Measurements from ENCODE around the gene BCL2L1. TPM values are rescaled to one million over a fixed set of nuclear protein-coding genes. Genes with fewer than 3 reads are reported as not detected.
"Not testable (repeated sequence)": the region's sequence is repeated elsewhere in the genome, so short reads cannot be mapped to it uniquely, and the experiment has no call there.

Gene BCL2L1
- total RNA-seq, 1 donor from 2014 or later, result 42.5 TPM

GRCh38 chr20:31666258-31667042 is 56.2 kb downstream of the BCL2L1 start:
- intact Hi-C loops (cut with DNase I), result loop anchor here (10.0 kb wide), 1 partner anchor 168 kb away; no protein-coding TSS in a partner anchor

GRCh38 chr20:31665753-31666152 is 56.9 kb downstream of the BCL2L1 start:
- no peak for DNase-seq (ENCODE audit: low spot score)
- intact Hi-C loops (cut with DNase I), result loop anchor here (10.0 kb wide), 1 partner anchor 169 kb away; no protein-coding TSS in a partner anchor

More at GRCh38 chr20:31666258-31667042, 56.2 kb downstream of the BCL2L1 start:
- no peak for DNase-seq (ENCODE audit: low spot score)

GRCh38 chr20:31664696-31665354 is 57.8 kb downstream of the BCL2L1 start:
- intact Hi-C loops (cut with DNase I), result loop anchor here (10.0 kb wide), 1 partner anchor 170 kb away; no protein-coding TSS in a partner anchor
- no peak for DNase-seq (ENCODE audit: low spot score)

DNA sequence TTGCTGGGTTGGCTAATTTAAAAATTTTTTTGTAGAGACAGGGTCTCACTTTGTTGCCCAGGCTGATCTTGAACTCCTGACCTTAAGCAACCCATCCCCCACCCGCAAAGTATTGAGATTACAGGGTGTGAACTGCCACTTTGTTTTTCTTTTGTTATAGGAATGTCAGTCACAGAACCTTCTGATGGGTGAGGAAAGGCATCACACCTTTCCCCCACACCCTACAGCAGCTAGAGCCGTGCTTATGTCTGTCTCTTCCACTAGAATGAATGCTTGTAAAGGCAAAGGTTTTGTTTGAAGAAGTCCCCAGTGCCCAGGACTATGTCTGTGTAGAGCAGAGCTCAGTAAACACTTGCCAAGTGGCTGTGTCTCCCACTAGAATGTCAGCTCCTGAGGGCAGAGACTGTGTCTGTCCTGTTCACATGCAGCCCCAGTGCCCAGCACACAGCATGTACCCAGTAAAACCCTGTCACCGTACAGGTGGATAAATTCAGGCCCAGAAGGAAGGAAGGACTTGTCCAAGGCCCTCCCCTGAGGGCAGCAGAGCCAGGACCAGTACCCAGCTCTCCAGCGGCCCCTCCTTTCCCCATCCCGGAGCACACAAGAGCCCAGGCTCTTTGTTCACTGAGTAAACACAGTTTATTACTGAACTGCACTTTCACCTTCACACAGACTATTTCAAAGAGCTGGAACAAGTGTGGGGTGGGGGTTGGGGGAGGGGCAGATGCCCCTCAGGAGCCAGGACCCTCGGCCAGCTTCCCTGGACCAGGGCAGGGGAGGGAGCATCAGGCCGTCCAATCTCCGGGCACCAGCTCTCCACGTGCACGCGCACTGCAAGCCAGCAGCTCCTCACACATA is 58.6 kb downstream of the BCL2L1 start:
- intact Hi-C loops (cut with DNase I), result loop anchor here (10.0 kb wide), 1 partner anchor 171 kb away; no protein-coding TSS in a partner anchor
- DNase-seq (ENCODE audit: low spot score), result no peak

GRCh38 chr20:31663524-31663837 is 59.2 kb downstream of the BCL2L1 start:
- intact Hi-C loops (cut with DNase I), result loop anchor here (10.0 kb wide), 1 partner anchor 171 kb away; no protein-coding TSS in a partner anchor
- no peak for DNase-seq (ENCODE audit: low spot score)

- intact Hi-C loops (cut with DNase I), result loop anchor here (10.0 kb wide), 1 partner anchor 172 kb away; no protein-coding TSS in a partner anchor
- DNase-seq (ENCODE audit: low spot score), result no peak
Observed at GRCh38 chr20:31662372-31662854, 60.3 kb downstream of the BCL2L1 start.

DNA sequence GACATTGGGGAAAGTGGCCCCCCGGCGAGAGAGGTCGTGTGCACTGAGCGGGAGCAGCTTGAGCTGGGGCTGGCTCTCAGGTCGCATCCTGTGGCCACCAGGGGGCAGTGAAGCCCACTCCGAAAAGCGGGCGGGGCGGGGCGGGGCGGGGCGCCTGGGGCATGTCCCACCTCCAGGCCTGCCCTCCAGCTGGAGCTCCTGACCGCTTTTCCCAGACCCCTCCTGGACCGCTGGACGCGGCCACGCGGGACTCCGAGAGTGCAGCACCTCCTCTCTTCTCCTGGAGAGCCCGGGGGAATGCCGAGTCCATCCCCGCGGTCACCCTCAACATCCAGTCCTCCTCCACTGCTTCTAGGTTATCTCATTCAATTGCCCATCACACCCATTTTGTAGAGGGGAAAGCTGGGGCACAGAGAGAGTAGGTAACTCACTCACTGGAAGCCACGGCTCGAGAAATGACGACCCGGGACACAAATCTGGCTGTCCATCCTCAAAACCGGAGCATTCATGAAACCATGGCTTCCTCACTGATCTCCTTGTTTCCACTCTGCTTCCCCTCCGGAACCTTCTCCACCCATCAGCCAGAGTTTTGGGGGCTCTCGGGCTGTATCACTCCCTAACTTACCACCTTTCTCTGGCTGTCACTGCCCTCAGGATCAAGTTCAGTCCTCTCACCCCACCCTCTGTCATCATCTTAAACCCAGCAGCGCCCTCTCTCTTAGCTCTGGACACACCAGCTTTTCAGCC is 60.9 kb downstream of the BCL2L1 start:
- intact Hi-C loops (cut with DNase I), result loop anchor here (1.0 to 10.0 kb wide), 2 partner anchors 62 to 173 kb away; no protein-coding TSS in a partner anchor
- peak; percentile 93 for DNase-seq (ENCODE audit: low spot score)

- DNase-seq (ENCODE audit: low spot score), result no peak
- intact Hi-C loops (cut with DNase I), result no loop called here
Observed at GRCh38 chr20:31654534-31654933, 68.1 kb downstream of the BCL2L1 start.

GRCh38 chr20:31653561-31653960 is 69.1 kb downstream of the BCL2L1 start:
- no peak for DNase-seq (ENCODE audit: low spot score)
- intact Hi-C loops (cut with DNase I), result no loop called here

DNA sequence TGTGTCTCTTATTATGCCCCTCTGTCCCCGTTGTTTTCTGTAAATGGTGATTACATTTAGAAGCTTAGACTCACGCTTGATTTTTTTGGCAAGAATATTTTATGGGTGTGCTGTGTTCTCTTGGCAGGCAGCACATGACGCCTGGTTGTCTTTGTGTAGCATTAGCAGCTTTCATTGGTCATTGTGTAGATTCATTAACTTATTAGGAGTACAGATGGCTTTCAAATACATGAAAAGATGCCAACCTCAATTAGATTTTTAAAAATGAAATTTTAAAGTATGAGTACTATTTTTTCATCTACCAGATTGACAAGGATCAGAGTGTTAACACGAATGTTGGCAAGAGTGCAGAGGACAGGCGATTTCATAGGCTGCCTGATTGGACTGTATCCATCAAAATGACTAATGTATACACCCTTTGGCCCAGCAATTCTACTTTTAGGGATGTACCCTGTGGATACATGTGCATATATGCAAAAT is 69.7 kb downstream of the BCL2L1 start:
- no peak for DNase-seq (ENCODE audit: low spot score)
- intact Hi-C loops (cut with DNase I), result no loop called here

- intact Hi-C loops (cut with DNase I); DNase-seq (ENCODE audit: low spot score): not testable (repeated sequence)
Observed at GRCh38 chr20:31648104-31648503, 74.6 kb downstream of the BCL2L1 start.

- no peak for DNase-seq (ENCODE audit: low spot score)
- intact Hi-C loops (cut with DNase I), result no loop called here
Observed at GRCh38 chr20:31644701-31645100, 78.0 kb downstream of the BCL2L1 start.

DNA sequence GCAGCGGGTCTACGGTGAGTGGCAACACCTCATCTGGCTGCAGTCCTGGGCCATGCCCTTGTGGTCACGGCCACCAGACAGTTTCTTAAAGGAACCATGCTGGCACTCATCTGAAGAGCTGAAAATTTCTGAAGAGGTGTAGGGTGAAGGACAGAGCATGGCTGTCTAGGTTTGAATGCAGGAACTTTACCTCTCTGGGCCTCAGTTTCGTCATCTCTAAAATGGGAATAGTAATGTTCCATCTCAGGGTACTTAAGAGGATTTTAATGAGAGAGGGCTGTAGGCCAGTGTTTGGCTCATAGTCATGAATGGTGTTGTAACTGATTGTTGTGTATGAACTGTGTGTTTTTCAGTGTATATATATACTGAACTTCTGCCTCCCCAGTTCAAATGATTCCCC is 79.1 kb downstream of the BCL2L1 start:
- intact Hi-C loops (cut with DNase I), result no loop called here
- no peak for DNase-seq (ENCODE audit: low spot score)

DNA sequence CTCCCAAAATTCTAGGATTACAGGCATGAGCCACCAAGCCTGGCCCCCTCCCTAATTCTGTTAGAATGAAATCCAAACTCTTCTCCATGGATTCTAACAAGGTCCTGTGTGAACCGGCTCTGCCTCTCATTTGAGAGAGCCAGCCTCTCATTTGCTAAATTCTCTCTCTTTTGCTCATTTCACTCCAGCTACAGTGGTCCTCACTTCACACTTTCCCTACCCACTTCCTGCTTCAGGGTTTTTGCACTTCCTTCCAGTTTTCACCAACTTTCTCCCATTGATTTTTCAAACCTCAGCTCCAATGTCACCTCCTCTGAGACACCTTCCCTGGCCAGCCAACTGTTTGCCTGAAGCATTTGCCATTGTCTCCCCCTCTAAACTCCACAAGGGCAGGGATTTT is 79.8 kb downstream of the BCL2L1 start:
- intact Hi-C loops (cut with DNase I), result no loop called here
- no peak for DNase-seq (ENCODE audit: low spot score)

DNA sequence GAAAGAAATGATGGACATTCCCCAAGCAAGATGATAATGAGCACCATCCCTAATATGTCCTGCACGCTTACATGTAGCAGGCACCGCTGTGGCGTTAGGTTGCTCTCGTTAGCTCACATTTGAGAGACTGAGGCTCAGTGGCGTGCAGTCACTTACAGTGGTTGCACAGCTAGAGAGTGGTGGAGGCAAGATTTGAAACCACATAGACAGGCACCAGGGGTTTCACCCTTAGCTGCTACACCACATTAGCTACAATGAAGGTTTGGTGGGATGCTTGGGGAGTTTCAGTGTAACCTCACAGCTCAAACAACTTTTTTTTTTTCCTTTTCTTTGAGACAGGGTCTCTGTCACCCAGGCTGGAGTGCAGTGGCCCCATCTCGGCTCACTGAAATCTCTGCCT is 81.3 kb downstream of the BCL2L1 start:
- no peak for DNase-seq (ENCODE audit: low spot score)
- intact Hi-C loops (cut with DNase I), result no loop called here

GRCh38 chr20:31640259-31640658 is 82.4 kb downstream of the BCL2L1 start:
- intact Hi-C loops (cut with DNase I), result no loop called here
- no peak for DNase-seq (ENCODE audit: low spot score)

GRCh38 chr20:31638816-31639215 is 83.9 kb downstream of the BCL2L1 start:
- intact Hi-C loops (cut with DNase I), result no loop called here
- no peak for DNase-seq (ENCODE audit: low spot score)

GRCh38 chr20:31638317-31638716 is 84.4 kb downstream of the BCL2L1 start:
- intact Hi-C loops (cut with DNase I), result no loop called here
- no peak for DNase-seq (ENCODE audit: low spot score)

DNA sequence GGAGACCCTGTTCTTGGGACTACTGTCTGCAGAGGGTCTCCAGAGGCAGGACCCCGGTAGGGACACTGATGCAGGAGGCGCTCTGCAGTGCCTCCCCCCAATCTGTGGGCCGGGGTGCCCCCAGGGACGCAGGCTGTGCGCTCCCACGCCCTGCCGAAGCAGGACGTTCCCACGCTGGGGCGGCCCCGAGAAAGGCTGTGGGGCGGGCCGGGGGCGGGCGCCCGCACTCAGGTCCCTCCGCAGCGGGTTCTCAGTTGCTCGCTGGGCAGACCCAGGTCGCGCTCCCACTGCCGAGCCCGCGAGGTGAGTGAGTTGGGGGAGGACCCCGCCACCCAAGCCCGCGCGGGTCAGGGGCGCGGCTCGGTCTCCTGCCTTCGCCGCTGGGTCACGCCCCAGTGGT is 85.0 kb downstream of the BCL2L1 start, which contains the start of gene COX4I2:
Gene COX4I2, plus strand, starts transcription at position 253 of the 400 bp plus-strand sequence. CDS start 1,106 bp downstream, outside the sequence.
- no peak for DNase-seq (ENCODE audit: low spot score)
- intact Hi-C loops (cut with DNase I), result no loop called here
